KOPT-K1 (cell line): ENCODE results near the gene SYNDIG1.

ENCODE experiments used
- H3K27ac ChIP-seq: fragments of 200-600 bp; sonication (generic); 2 replicates; pipeline ENCODE4 v1.5.1; 2016; ENCODE audit warnings: antibody characterized with exemption, mild to moderate bottlenecking, low read depth, low read length; ENCODE audit not compliant: poor library complexity, severe bottlenecking
- H3K36me3 ChIP-seq: fragments of 200-600 bp; sonication (generic); 2 replicates; pipeline ENCODE4 v1.5.1; 2017; ENCODE audit warnings: antibody characterized with exemption, mild to moderate bottlenecking, low read length, moderate library complexity; ENCODE audit not compliant: insufficient read depth
- H3K9me3 ChIP-seq: fragments of 200-600 bp; sonication (generic); 2 replicates; pipeline ENCODE4 v1.5.1; 2017; ENCODE audit warnings: antibody characterized with exemption, low read length, mild to moderate bottlenecking; ENCODE audit not compliant: insufficient read depth, poor library complexity, severe bottlenecking

The SYNDIG1 gene

GRCh38 chr20:24597051-24597450 is 127.6 kb downstream of the SYNDIG1 start:
- no peak overlapping the region for H3K27ac ChIP-seq
- H3K9me3 ChIP-seq = peaks cover 27% of the 10 kb centered on the region

GRCh38 chr20:24598346-24598745 is 128.9 kb downstream of the SYNDIG1 start:
- Histone ChIP-seq H3K9me3 (peaks cover 29% of the 10 kb centered on the region), H3K36me3 (no peaks in the 10 kb centered on the region), H3K27ac (no peak overlapping the region)

More at GRCh38 chr20:24597051-24597450, 127.6 kb downstream of the SYNDIG1 start:
- no peaks in the 10 kb centered on the region for H3K36me3 ChIP-seq

GRCh38 chr20:24598996-24599395 is 129.6 kb downstream of the SYNDIG1 start:
- Histone ChIP-seq H3K27ac (no peak overlapping the region), H3K9me3 (peaks cover 29% of the 10 kb centered on the region), H3K36me3 (no peaks in the 10 kb centered on the region)

GRCh38 chr20:24600012-24600411 is 130.6 kb downstream of the SYNDIG1 start:
- no peak overlapping the region for H3K27ac ChIP-seq
- peaks cover 29% of the 10 kb centered on the region for H3K9me3 ChIP-seq
- no peaks in the 10 kb centered on the region for H3K36me3 ChIP-seq

GRCh38 chr20:24603454-24603853 is 134.0 kb downstream of the SYNDIG1 start:
- Histone ChIP-seq H3K27ac (no peak overlapping the region), H3K9me3 (peaks cover 29% of the 10 kb centered on the region), H3K36me3 (no peaks in the 10 kb centered on the region)

GRCh38 chr20:24604966-24605665 is 135.7 kb downstream of the SYNDIG1 start:
- Histone ChIP-seq H3K9me3 (peaks cover 21% of the 10 kb centered on the region), H3K27ac (no peak overlapping the region), H3K36me3 (no peaks in the 10 kb centered on the region)

- Histone ChIP-seq H3K27ac (no peak overlapping the region), H3K36me3 (no peaks in the 10 kb centered on the region), H3K9me3 (peaks cover 12% of the 10 kb centered on the region)
Observed at GRCh38 chr20:24605937-24606455, 136.6 kb downstream of the SYNDIG1 start.

GRCh38 chr20:24607402-24607801 is 138.0 kb downstream of the SYNDIG1 start:
- no peak overlapping the region for H3K27ac ChIP-seq
- H3K9me3 ChIP-seq = no peaks in the 10 kb centered on the region
- H3K36me3 ChIP-seq = no peaks in the 10 kb centered on the region

GRCh38 chr20:24608926-24609667 is 139.7 kb downstream of the SYNDIG1 start:
- Histone ChIP-seq H3K36me3 (no peaks in the 10 kb centered on the region), H3K27ac (no peak overlapping the region), H3K9me3 (no peaks in the 10 kb centered on the region)

GRCh38 chr20:24609757-24610156 is 140.3 kb downstream of the SYNDIG1 start:
- Histone ChIP-seq H3K36me3 (no peaks in the 10 kb centered on the region), H3K27ac (no peak overlapping the region), H3K9me3 (no peaks in the 10 kb centered on the region)

GRCh38 chr20:24610341-24611115 is 141.1 kb downstream of the SYNDIG1 start:
- Histone ChIP-seq H3K27ac (no peak overlapping the region), H3K9me3 (no peaks in the 10 kb centered on the region), H3K36me3 (no peaks in the 10 kb centered on the region)

GRCh38 chr20:24611360-24612140 is 142.1 kb downstream of the SYNDIG1 start:
- Histone ChIP-seq H3K9me3 (no peaks in the 10 kb centered on the region), H3K27ac (no peak overlapping the region), H3K36me3 (no peaks in the 10 kb centered on the region)

GRCh38 chr20:24612799-24613775 is 143.7 kb downstream of the SYNDIG1 start:
- Histone ChIP-seq H3K9me3 (no peaks in the 10 kb centered on the region), H3K36me3 (no peaks in the 10 kb centered on the region), H3K27ac (no peak overlapping the region)
